ENCODE results near the gene BTAF1.

BTAF1 gene

GRCh38 chr10:91908337-91909116, 15.0 kb upstream of the BTAF1 start:
- DNase-seq (ENCODE audit: low read depth in 2 of 3, low spot score in 2 of 3): peak; percentile 40 to 56 (median 56)

- no peak for DNase-seq (ENCODE audit: low read depth in 2 of 3, low spot score in 2 of 3)
Observed at GRCh38 chr10:91909117-91909677, 14.4 kb upstream of the BTAF1 start, which contains the start of gene FGFBP3. TSS of gene FGFBP3 (minus strand) at chr10:91909486. CDS start at chr10:91908969, 517 bp downstream.

GRCh38 chr10:91910467-91910866, 13.1 kb upstream of the BTAF1 start:
- DNase-seq (ENCODE audit: low read depth in 2 of 3, low spot score in 2 of 3): no peak

- DNase-seq (ENCODE audit: low read depth in 2 of 3, low spot score in 2 of 3): no peak
Observed at GRCh38 chr10:91919651-91920050, 3.9 kb upstream of the BTAF1 start.

- DNase-seq (ENCODE audit: low read depth in 2 of 3, low spot score in 2 of 3): no peak
Observed at GRCh38 chr10:91924212-91925021, 847 bp downstream of the BTAF1 start.

- DNase-seq (ENCODE audit: low read depth in 2 of 3, low spot score in 2 of 3): no peak
Observed at GRCh38 chr10:91925022-91925320, 1.4 kb downstream of the BTAF1 start.

GRCh38 chr10:91930939-91931338, 7.4 kb downstream of the BTAF1 start:
- DNase-seq (ENCODE audit: low read depth in 2 of 3, low spot score in 2 of 3): no peak

GRCh38 chr10:91931526-91932190, 8.1 kb downstream of the BTAF1 start:
- no peak for DNase-seq (ENCODE audit: low read depth in 2 of 3, low spot score in 2 of 3)

- DNase-seq (ENCODE audit: low read depth in 2 of 3, low spot score in 2 of 3): no peak
Observed at GRCh38 chr10:91932737-91933136, 9.2 kb downstream of the BTAF1 start.

GRCh38 chr10:91935886-91936285, 12.3 kb downstream of the BTAF1 start:
- no peak for DNase-seq (ENCODE audit: low read depth in 2 of 3, low spot score in 2 of 3)

GRCh38 chr10:91939653-91940052, 16.1 kb downstream of the BTAF1 start:
- no peak for DNase-seq (ENCODE audit: low read depth in 2 of 3, low spot score in 2 of 3)

GRCh38 chr10:91941426-91941825, 17.9 kb downstream of the BTAF1 start:
- no peak for DNase-seq (ENCODE audit: low read depth in 2 of 3, low spot score in 2 of 3)

GRCh38 chr10:91944880-91945630, 21.5 kb downstream of the BTAF1 start:
- DNase-seq (ENCODE audit: low read depth in 2 of 3, low spot score in 2 of 3): no peak

- no peak for DNase-seq (ENCODE audit: low read depth in 2 of 3, low spot score in 2 of 3)
Observed at GRCh38 chr10:91953600-91954160, 30.1 kb downstream of the BTAF1 start.

GRCh38 chr10:91955114-91955513, 31.5 kb downstream of the BTAF1 start:
- DNase-seq (ENCODE audit: low read depth in 2 of 3, low spot score in 2 of 3): no peak

GRCh38 chr10:91957091-91957490, 33.5 kb downstream of the BTAF1 start:
- no peak for DNase-seq (ENCODE audit: low read depth in 2 of 3, low spot score in 2 of 3)

- DNase-seq (ENCODE audit: low read depth in 2 of 3, low spot score in 2 of 3): no peak
Observed at GRCh38 chr10:91969297-91969696, 45.7 kb downstream of the BTAF1 start.

- DNase-seq (ENCODE audit: low read depth in 2 of 3, low spot score in 2 of 3): no peak
Observed at GRCh38 chr10:91974960-91975359, 51.4 kb downstream of the BTAF1 start.

GRCh38 chr10:91975438-91975837, 51.9 kb downstream of the BTAF1 start:
- no peak for DNase-seq (ENCODE audit: low read depth in 2 of 3, low spot score in 2 of 3)

GRCh38 chr10:91976317-91977051, 52.9 kb downstream of the BTAF1 start:
- no peak for DNase-seq (ENCODE audit: low read depth in 2 of 3, low spot score in 2 of 3)

Measured in activated CD8-positive, alpha-beta memory T cell treated with anti-CD3 and anti-CD28 coated beads for 48 hours (primary cell).